IMR-90 (cell line): ENCODE results near the gene CAPN9. TPM values are rescaled to one million over a fixed set of nuclear protein-coding genes. Genes with fewer than 3 reads are reported as not detected.

Source experiments
- ATAC-seq: fragments of 200-7000 bp; cut with Tn5 transposase; 2 replicates; pipeline ENCODE4 v1.9.1; 2020; ENCODE audit warnings: low read depth, mild to moderate bottlenecking, moderate library complexity
- BruUV-seq: library from RNA; stranded (reverse); fragments of 400-500 nt; replicated peaks from 2 replicates; lab custom pipeline; 2021; lab: Mats Ljungman, UMichigan
- CTCF ChIA-PET: fragments of 300-600 bp; formaldehyde crosslinking; extraction: SDS; loops from one replicate; lab custom pipeline; 2021; ENCODE audit warnings: antibody characterized with exemption; lab: Yijun Ruan, JAX
- POLR2A ChIA-PET: fragments of 300-600 bp; sonication (Branson Sonifier 250); formaldehyde crosslinking; loops from one replicate; lab custom pipeline; 2022; ENCODE audit warnings: antibody characterized with exemption; ENCODE audit not compliant: unreplicated experiment; lab: Charles Lee
- DNase-seq: peaks from one replicate; pipeline ENCODE4 v3.0.0; 2013
- H2AFZ ChIP-seq: replicated peaks from 2 replicates; pipeline ENCODE3; 2013; ENCODE audit warnings: low read length, mild to moderate bottlenecking; ENCODE audit not compliant: poor library complexity
- H2AK5ac ChIP-seq: 2 replicates; pipeline ENCODE4 v1.6.1; 2013; ENCODE audit warnings: low read depth, low read length, inconsistent platforms
- H2AK9ac ChIP-seq: replicated peaks from 2 replicates; pipeline ENCODE3; 2013; ENCODE audit warnings: mild to moderate bottlenecking, low read depth, low read length, moderate library complexity; ENCODE audit not compliant: poor library complexity
- H2BK120ac ChIP-seq: 2 replicates; pipeline ENCODE4 v1.6.1; 2013; ENCODE audit warnings: low read depth, low read length, inconsistent platforms
- H2BK15ac ChIP-seq: 3 replicates; pipeline ENCODE4 v1.6.1; 2013; ENCODE audit warnings: low read depth, low read length, inconsistent platforms
- H2BK20ac ChIP-seq: 2 replicates; pipeline ENCODE4 v1.6.1; 2013; ENCODE audit warnings: low read depth, mild to moderate bottlenecking, inconsistent platforms, low read length, moderate library complexity
- H2BK5ac ChIP-seq: 2 replicates; pipeline ENCODE4 v1.6.1; 2013; ENCODE audit warnings: mild to moderate bottlenecking, low read depth, low read length, inconsistent platforms; ENCODE audit not compliant: poor library complexity, severe bottlenecking
- H3K14ac ChIP-seq: replicated peaks from 2 replicates; pipeline ENCODE4 v1.6.1; 2013; ENCODE audit warnings: low read depth, low read length, inconsistent platforms
- H3K18ac ChIP-seq: 2 replicates; pipeline ENCODE4 v1.6.1; 2013; ENCODE audit warnings: low read depth, low read length, control low read depth
- H3K23ac ChIP-seq: 2 replicates; pipeline ENCODE4 v1.6.1; 2013; ENCODE audit warnings: low read depth, low read length, inconsistent platforms
- H3K27ac ChIP-seq: 2 replicates; pipeline ENCODE4 v1.5.1; 2013; ENCODE audit warnings: mild to moderate bottlenecking, control low read depth, low read length; ENCODE audit not compliant: insufficient read depth
- H3K27me3 ChIP-seq: 2 replicates; pipeline ENCODE4 v1.6.1; 2013; ENCODE audit warnings: low read length; ENCODE audit not compliant: control insufficient read depth, insufficient read depth
- H3K36me3 ChIP-seq: 2 replicates; pipeline ENCODE4 v1.6.1; 2013; ENCODE audit warnings: low read length, mixed read lengths; ENCODE audit not compliant: control insufficient read depth, insufficient read depth
- H3K4ac ChIP-seq: 2 replicates; pipeline ENCODE4 v1.6.1; 2013; ENCODE audit warnings: low read depth, low read length, inconsistent platforms
- H3K4me1 ChIP-seq: 2 replicates; pipeline ENCODE4 v1.6.1; 2013; ENCODE audit warnings: low read length, mixed read lengths; ENCODE audit not compliant: control insufficient read depth, insufficient read depth
- H3K4me2 ChIP-seq: 2 replicates; pipeline ENCODE4 v1.6.1; 2013; ENCODE audit warnings: low read depth, mild to moderate bottlenecking, control low read depth, low read length, moderate library complexity
- H3K4me3 ChIP-seq: 2 replicates; pipeline ENCODE4 v1.5.1; 2013; ENCODE audit warnings: low read depth, mild to moderate bottlenecking, control low read depth, low read length, moderate library complexity; ENCODE audit not compliant: insufficient read depth
- H3K56ac ChIP-seq: 2 replicates; pipeline ENCODE4 v1.6.1; 2013; ENCODE audit warnings: low read length, inconsistent platforms; ENCODE audit not compliant: insufficient read depth; ENCODE audit errors: extremely low read depth
- H3K79me1 ChIP-seq, 2 experiments: 2 replicates each; pipeline ENCODE4 v1.6.1; 2013; ENCODE audit warnings: low read length in 2 of 2, inconsistent platforms in 1 of 2, low read depth in 1 of 2
- H3K9ac ChIP-seq: 2 replicates; pipeline ENCODE4 v1.6.1; 2013; ENCODE audit warnings: low read depth, low read length, control low read depth
- H3K9me1 ChIP-seq: 2 replicates; pipeline ENCODE4 v1.6.1; 2013; ENCODE audit warnings: low read length, inconsistent platforms; ENCODE audit not compliant: insufficient read depth
- H3K9me3 ChIP-seq: 2 replicates; pipeline ENCODE4 v1.6.1; 2013; ENCODE audit warnings: low read length; ENCODE audit not compliant: control insufficient read depth, insufficient read depth
- H4K20me1 ChIP-seq: 2 replicates; pipeline ENCODE4 v1.6.1; 2013; ENCODE audit warnings: low read length, inconsistent platforms; ENCODE audit not compliant: insufficient read depth
- H4K5ac ChIP-seq: 2 replicates; pipeline ENCODE4 v1.6.1; 2013; ENCODE audit warnings: mild to moderate bottlenecking, low read depth, low read length, control low read depth
- H4K8ac ChIP-seq, 2 experiments: 2 replicates each; pipeline ENCODE4 v1.6.1; 2013; ENCODE audit warnings: low read depth in 2 of 2, low read length in 2 of 2, control low read depth in 1 of 2, inconsistent platforms in 1 of 2
- H4K91ac ChIP-seq: 2 replicates; pipeline ENCODE4 v1.6.1; 2013; ENCODE audit warnings: low read depth, low read length, inconsistent platforms; ENCODE audit not compliant: insufficient read depth
- BHLHE40 ChIP-seq: fragments of 150-350 bp; IDR thresholded peaks from 2 replicates; pipeline ENCODE4 v1.6.1; 2016; ENCODE audit warnings: mild to moderate bottlenecking, low read depth, low read length
- CEBPB ChIP-seq: IDR thresholded peaks from 2 replicates; pipeline ENCODE4 v1.6.1; 2012; ENCODE audit warnings: low read depth, low read length, improper control_type of control experiment
- FOS ChIP-seq: fragments of 150-350 bp; IDR thresholded peaks from 2 replicates; pipeline ENCODE4 v1.6.1; 2016; ENCODE audit warnings: low read depth, low read length
- MAFK ChIP-seq: IDR thresholded peaks from 2 replicates; pipeline ENCODE4 v1.6.1; 2012; ENCODE audit warnings: low read depth, low read length, improper control_type of control experiment
- RCOR1 ChIP-seq: IDR thresholded peaks from 2 replicates; pipeline ENCODE4 v1.6.1; 2012; ENCODE audit warnings: mild to moderate bottlenecking, low read length, improper control_type of control experiment; ENCODE audit not compliant: insufficient replicate concordance
- WGBS, 2 experiments: methylation state at CpG; one replicate each; pipeline versions ENCODE4 v1.1.5 to v1.1.7; 2013; ENCODE audit warnings: missing lambda C conversion rate in 2 of 2; ENCODE audit not compliant: insufficient read length in 1 of 2; ENCODE audit errors: extremely low coverage in 2 of 2; 5-methylcytosine and 5-hydroxymethylcytosine counted together
- dilution Hi-C: fragments of 300-500 bp; cut with HindIII; formaldehyde crosslinking; loops from one replicate; pipeline ENCODE4 v1.14.3; 2018; ENCODE audit warnings: low sequenced_read_pairs; ENCODE audit not compliant: unreplicated experiment
- in situ Hi-C: fragments of 300-500 bp; cut with MboI; formaldehyde crosslinking; loops from 3 replicates; pipeline ENCODE4 v1.14.3; 2019; ENCODE audit warnings: low sequenced_read_pairs, inconsistent platforms, mixed read lengths
- intact Hi-C: fragments of 100-400 bp; cut with micrococcal nuclease; formaldehyde crosslinking; loops from 2 replicates; pipeline ENCODE4 v1.10.0; 2022
- polyA plus RNA-seq, 3 experiments: library from polyadenylated mRNA; depleted of rRNA; stranded (reverse); fragments of >200 nt; gene quantifications; 2 replicates each; pipeline ENCODE4 v1.2.3, GENCODE V29; 2012; ENCODE audit warnings: low replicate concordance in 1 of 3
- total RNA-seq: library from RNA; depleted of rRNA; stranded (reverse); fragments of >200 nt; gene quantifications from 2 replicates; pipeline ENCODE4 v1.2.3, GENCODE V29; 2012

The CAPN9 gene
- total and polyA plus RNA-seq, 2 of the 4 experiments (the other 2 are of a cell fraction): not detected

- Histone ChIP-seq H3K9ac (no peak overlapping the region), H2BK120ac (no peak overlapping the region), H3K23ac (no peak overlapping the region), H4K8ac (no peak overlapping the region), H4K91ac (no peak overlapping the region), H3K4me1 (peaks cover 24% of the 10 kb centered on the region), H3K79me1 (peaks cover 0 to 8% of the 10 kb centered on the region in 2 experiments; a peak in 3 of 4 replicates), H3K56ac (no peak overlapping the region), H3K14ac (no peak overlapping the region), H3K9me1 (peaks cover 22% of the 10 kb centered on the region; the same call in 1 of the 2 replicates), H3K27ac (no peak overlapping the region), H4K5ac (no peak overlapping the region), H4K20me1 (peaks cover 10% of the 10 kb centered on the region; the same call in 1 of the 2 replicates), H3K36me3 (no peaks in the 10 kb centered on the region; the same call in 1 of the 2 replicates), H3K4me3 (no peak overlapping the region), H2AK9ac (no peak overlapping the region), H2BK15ac (no peak overlapping the region), H2AFZ (no peak overlapping the region), H3K4ac (no peak overlapping the region), H2AK5ac (no peak overlapping the region), H2BK20ac (no peak overlapping the region), H2BK5ac (no peak overlapping the region), H3K18ac (no peak overlapping the region), H3K27me3 (no peaks in the 10 kb centered on the region), H3K9me3 (no peaks in the 10 kb centered on the region), H3K4me2 (no peak overlapping the region)
- WGBS, 2 experiments: 100% methylated on average over 1 of the region's 4 CpGs; no CpG with 5 or more reads in 1 of the 2 experiments
- ChIA-PET CTCF (no interaction called here), POLR2A (no interaction called here)
- dilution Hi-C loops (no loop called here), in situ Hi-C loops (no loop called here), intact Hi-C loops (no loop called here)
- DNase-seq (no peak), ATAC-seq (no peak)
- BruUV-seq: no TSS peak
- no peak for TF ChIP-seq CEBPB
- TF ChIP-seq FOS: no peak
- TF ChIP-seq MAFK: no peak
- no peak for TF ChIP-seq BHLHE40
- TF ChIP-seq RCOR1: no peak
These were observed 81.2 kb downstream of the CAPN9 start for GRCh38 chr1:230828421-230828820.
